AG04450 (cell line): ENCODE results near the gene MAFG. TPM values are rescaled to one million over a fixed set of nuclear protein-coding genes. Genes with fewer than 3 reads are reported as not detected.

ENCODE experiments used
- CTCF ChIA-PET: fragments of 300-600, 350-600 bp; formaldehyde crosslinking; extraction: SDS; loops from one replicate; lab custom pipeline; 2022; ENCODE audit warnings: antibody characterized with exemption, inconsistent platforms; lab: Charles Lee
- POLR2A ChIA-PET: fragments of 350-600 bp; formaldehyde crosslinking; extraction: SDS; loops from one replicate; lab custom pipeline; 2021; ENCODE audit warnings: antibody characterized with exemption, inconsistent platforms; lab: Yijun Ruan, JAX
- DNase-seq: peaks from one replicate; pipeline ENCODE4 v3.0.0-alpha.2; 2011; ENCODE audit warnings: low read depth, low spot score
- H3K27ac ChIP-seq: one replicate; pipeline ENCODE4 v1.5.1; 2012; ENCODE audit warnings: low read depth, low read length, control low read depth
- H3K27me3 ChIP-seq: one replicate; pipeline ENCODE4 v1.6.0; 2012; ENCODE audit warnings: low read length; ENCODE audit not compliant: control insufficient read depth, insufficient read depth
- H3K4me3 ChIP-seq: 2 replicates; pipeline ENCODE4 v1.5.1; 2011; ENCODE audit warnings: mild to moderate bottlenecking, low read depth, low read length, control low read depth
- H3K9me3 ChIP-seq: 2 replicates; pipeline ENCODE4 v1.5.1; 2012; ENCODE audit warnings: low read length; ENCODE audit not compliant: control insufficient read depth, insufficient read depth
- CTCF ChIP-seq: IDR thresholded peaks from 2 replicates; pipeline ENCODE4 v1.5.1; 2011; ENCODE audit warnings: low read depth, low read length, control low read depth, inconsistent platforms
- polyA plus RNA-seq: library from polyadenylated mRNA; depleted of rRNA; stranded (reverse); fragments of >200 nt; gene quantifications from 2 replicates; pipeline ENCODE4 v1.2.3, GENCODE V29; 2011

The MAFG gene
- polyA plus RNA-seq, 1 experiment = 17.7 TPM

GRCh38 chr17:81960130-81960958 is 32.8 kb upstream of the MAFG start:
- DNase-seq = no peak
- Histone ChIP-seq H3K9me3 (no peaks in the 10 kb centered on the region; the same call in 1 of the 2 replicates), H3K27ac (no peak overlapping the region), H3K27me3 (peaks cover 47% of the 10 kb centered on the region), H3K4me3 (peak overlapping the region; percentile 7; the same call in 1 of the 2 replicates)
- ChIA-PET CTCF (interaction anchor here (0.6 to 1.9 kb wide), 12 partner anchors 16 to 336 kb away, joined by 3 to 34 read pairs (median 4); partner anchors contain the start of genes CENPX, DCXR and LRRC45), POLR2A (interaction anchor here (0.6 to 1.9 kb wide), 2 partner anchors 62 to 955 kb away, joined by 3 to 9 read pairs; partner anchors contain the start of genes CENPX and LRRC45)
- TF ChIP-seq CTCF = no peak

GRCh38 chr17:81959362-81960129 is 32.0 kb upstream of the MAFG start:
- Histone ChIP-seq H3K9me3 (no peaks in the 10 kb centered on the region; the same call in 1 of the 2 replicates), H3K27me3 (peaks cover 47% of the 10 kb centered on the region), H3K4me3 (peak overlapping the region; percentile 7; the same call in 1 of the 2 replicates), H3K27ac (no peak overlapping the region)
- TF ChIP-seq CTCF = peak; percentile 45
- ChIA-PET CTCF (interaction anchor here (0.6 to 1.9 kb wide), 12 partner anchors 15 to 337 kb away, joined by 3 to 34 read pairs (median 3); partner anchors contain the start of genes CENPX, DCXR and LRRC45), POLR2A (interaction anchor here (0.6 to 1.9 kb wide), 2 partner anchors 63 to 955 kb away, joined by 3 to 9 read pairs; partner anchors contain the start of genes CENPX and LRRC45)
- no peak for DNase-seq

- Histone ChIP-seq H3K27ac (no peak overlapping the region), H3K9me3 (no peaks in the 10 kb centered on the region; the same call in 1 of the 2 replicates), H3K27me3 (peaks cover 43% of the 10 kb centered on the region), H3K4me3 (no peak overlapping the region)
- CTCF ChIA-PET = interaction anchor here (0.8 to 1.9 kb wide), 10 partner anchors 14 to 79 kb away, joined by 3 to 34 read pairs (median 4); partner anchors contain the start of genes CENPX, DCXR and LRRC45
- no peak for DNase-seq
- no peak for TF ChIP-seq CTCF
- POLR2A ChIA-PET = interaction anchor here (1.9 kb wide), 1 partner anchor 64 kb away, joined by 9 read pairs; the partner anchor contains the start of genes CENPX and LRRC45
Observed at GRCh38 chr17:81958633-81959342, 31.3 kb upstream of the MAFG start.

GRCh38 chr17:81957691-81958432 is 30.3 kb upstream of the MAFG start:
- Histone ChIP-seq H3K9me3 (no peaks in the 10 kb centered on the region; the same call in 1 of the 2 replicates), H3K27me3 (peaks cover 35% of the 10 kb centered on the region), H3K27ac (no peak overlapping the region), H3K4me3 (no peak overlapping the region)
- POLR2A ChIA-PET = no interaction called here
- DNase-seq = no peak
- CTCF ChIA-PET = no interaction called here
- TF ChIP-seq CTCF = no peak
